Uterine smooth muscle cell (primary cell): ENCODE results near the gene C2CD3. TPM values are rescaled to one million over a fixed set of nuclear protein-coding genes. Genes with fewer than 3 reads are reported as not detected.

Experiments
- total RNA-seq: library from RNA; depleted of rRNA; stranded (reverse); fragments of >200 nt; gene quantifications from 2 replicates; pipeline ENCODE4 v1.2.3, GENCODE V29; 2014

Gene C2CD3, protein sequence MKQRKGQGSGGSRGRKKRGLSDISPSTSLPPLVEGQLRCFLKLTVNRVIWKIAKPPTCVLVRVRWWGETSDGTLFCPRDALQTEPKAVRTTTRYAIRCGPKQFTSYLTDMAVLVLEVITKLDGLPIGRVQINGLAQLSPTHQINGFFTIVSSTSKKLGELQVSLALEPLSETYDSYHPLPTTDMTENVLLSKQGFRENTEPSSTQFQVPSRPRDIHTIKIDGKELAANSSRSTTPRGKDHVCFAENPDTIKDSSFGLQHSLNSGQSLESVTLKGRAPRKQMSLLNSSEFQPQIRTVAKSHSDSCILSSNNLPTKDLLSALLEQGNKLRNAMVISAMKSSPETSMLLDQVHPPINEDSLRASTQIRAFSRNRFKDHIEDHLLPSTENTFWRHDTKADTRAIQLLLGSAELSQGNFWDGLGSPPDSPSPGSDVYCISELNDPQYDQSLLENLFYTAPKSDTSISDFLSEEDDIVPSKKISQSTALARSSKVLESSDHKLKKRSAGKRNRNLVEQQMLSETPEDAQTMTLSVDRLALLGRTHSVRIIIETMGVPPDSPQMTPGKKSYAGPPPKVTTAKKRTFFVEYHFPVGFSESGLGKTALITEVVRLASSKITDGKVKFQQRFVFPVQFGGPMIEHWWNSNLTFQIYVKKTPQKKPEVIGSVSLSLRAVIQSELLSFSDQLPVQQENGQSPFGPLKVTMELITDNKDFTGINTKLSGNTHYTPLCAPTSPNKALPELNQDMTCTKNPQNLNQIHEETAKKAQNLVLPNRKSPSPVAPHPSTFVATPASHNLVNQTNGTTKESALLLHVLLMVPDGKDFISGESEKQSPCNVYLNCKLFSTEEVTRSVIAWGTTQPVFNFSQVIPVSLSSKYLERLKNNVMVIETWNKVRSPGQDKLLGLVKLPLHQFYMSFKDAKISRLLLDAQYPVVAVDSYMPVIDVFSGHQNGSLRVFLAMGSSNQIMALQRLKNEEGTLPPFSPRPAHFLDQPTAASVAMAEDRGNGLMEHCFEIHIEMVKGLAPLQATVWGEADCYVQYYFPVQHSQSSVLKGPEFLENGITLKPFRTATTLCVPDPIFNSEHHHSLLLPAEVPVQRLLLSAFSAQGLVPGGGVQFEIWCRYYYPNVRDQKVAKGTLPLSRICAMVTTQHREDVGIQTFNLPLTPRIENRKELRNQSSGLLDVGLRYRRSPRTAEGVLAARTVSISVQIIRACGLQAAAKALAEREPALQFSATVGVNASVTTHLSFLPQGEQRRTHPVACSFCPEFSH (N-terminal part only)
- 8.7 and 9.2 TPM in 2 replicates for total RNA-seq

GRCh38 chr11:74170694-74171629 lies at the start of gene C2CD3, which contains the start of gene PPME1:
Gene C2CD3 (minus strand): TSS chr11:74171002. CDS start chr11:74170792, 210 bp downstream.
Gene PPME1 (plus strand): TSS chr11:74171289. CDS start chr11:74171422, 133 bp downstream.

DNA sequence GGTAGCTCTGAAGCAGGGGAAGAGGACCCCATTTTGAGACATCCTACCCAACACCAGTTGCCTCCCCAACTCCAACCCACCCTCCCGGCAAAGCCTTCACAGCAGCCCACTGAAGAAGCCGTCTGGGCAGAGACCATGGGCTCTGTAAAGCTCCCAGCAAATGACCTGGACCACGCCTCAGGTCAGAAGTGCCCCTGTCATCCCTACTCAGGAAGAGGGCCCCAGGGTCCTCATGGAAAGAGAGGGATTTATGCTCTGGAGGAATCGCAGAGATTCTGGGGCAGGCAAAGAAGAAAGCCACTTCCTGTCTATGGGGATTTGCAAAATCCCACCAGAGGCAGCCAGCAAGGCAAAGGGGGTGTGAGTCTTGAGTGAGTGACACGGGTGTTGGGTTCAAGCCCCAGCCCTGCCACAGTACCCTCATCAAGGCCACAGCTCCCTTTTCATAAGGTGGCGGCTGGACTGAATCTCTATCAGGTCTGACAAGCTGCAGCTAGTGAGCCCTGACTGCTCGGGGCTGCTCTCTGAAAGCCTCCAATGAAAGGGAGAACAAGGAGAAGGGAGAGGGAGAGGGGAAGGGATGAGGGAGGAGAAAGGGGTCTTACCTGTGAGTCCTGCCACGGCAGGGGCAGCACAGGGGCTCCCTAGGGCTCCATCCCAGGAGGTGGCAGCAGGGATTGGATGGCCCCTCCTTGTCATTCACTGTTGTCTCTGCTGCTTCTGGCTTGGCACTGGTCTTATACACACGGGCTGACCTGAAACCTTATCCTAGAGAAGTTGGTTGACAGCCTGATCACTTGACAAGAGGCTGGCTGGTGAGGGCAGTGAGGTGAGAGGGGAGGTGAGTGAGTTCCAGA lies 162.2 kb downstream of the C2CD3 start, which contains the start of gene UCP3:
Gene UCP3 (minus strand): TSS at position 713 of the 857 bp plus-strand sequence. CDS start 2,043 bp downstream, outside the sequence.

DNA sequence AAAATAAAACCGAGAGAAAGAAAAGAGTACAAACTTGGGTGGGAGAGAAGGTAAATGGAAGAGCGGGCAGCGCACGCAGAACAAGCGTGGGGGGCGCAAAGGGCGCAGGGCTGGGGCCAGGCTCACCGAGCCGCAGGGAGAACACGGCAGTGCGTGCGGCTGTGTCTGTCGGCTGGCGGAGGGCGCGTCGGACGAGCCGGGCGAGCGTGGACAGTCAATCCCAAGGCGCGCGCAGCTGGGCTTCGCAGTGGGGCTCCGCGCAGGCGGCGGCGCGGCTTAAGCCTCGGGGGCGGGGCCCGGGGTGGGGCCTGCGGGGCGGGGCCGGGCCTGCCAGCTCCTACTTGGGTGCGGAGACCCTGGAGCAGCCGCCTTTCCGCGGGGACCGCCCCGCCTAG lies 188.2 kb downstream of the C2CD3 start, which contains the start of gene UCP2:
Gene UCP2 (minus strand): TSS at position 249 of the 395 bp plus-strand sequence. CDS start 4,465 bp downstream, outside the sequence.

Other genes with a start within 250 kb of the C2CD3 start
- not detected in 2 replicates for gene DNAJB13, start 220.0 kb downstream of the C2CD3 start, total RNA-seq
- gene UCP2, start 188.2 kb downstream of the C2CD3 start, total RNA-seq: 1.9 and 2.8 TPM in 2 replicates
- 0.11 and 0.37 TPM in 2 replicates for gene UCP3, start 161.9 kb downstream of the C2CD3 start, total RNA-seq
- gene PPME1, start 287 bp upstream of the C2CD3 start, total RNA-seq: 31.3 and 36.7 TPM in 2 replicates
- 6.0 and 21.9 TPM in 2 replicates for gene P4HA3, start 140.6 kb upstream of the C2CD3 start, total RNA-seq
- gene PGM2L1, start 227.4 kb upstream of the C2CD3 start, total RNA-seq: 2.2 and 7.5 TPM in 2 replicates